HG02840 (cell line): ENCODE measurements around the gene WNT2B.

ENCODE experiments used
- ATAC-seq: cut with Tn5 transposase; IDR thresholded peaks from one replicate; pipeline ENCODE4 v1.9.1; 2021; ENCODE audit warnings: mild to moderate bottlenecking, moderate library complexity, moderate number of reproducible peaks; ENCODE audit not compliant: unreplicated experiment, low FRiP score

Gene WNT2B

GRCh38 chr1:112563341-112563740, 54.6 kb downstream of the WNT2B start:
- no peak for ATAC-seq

DNA sequence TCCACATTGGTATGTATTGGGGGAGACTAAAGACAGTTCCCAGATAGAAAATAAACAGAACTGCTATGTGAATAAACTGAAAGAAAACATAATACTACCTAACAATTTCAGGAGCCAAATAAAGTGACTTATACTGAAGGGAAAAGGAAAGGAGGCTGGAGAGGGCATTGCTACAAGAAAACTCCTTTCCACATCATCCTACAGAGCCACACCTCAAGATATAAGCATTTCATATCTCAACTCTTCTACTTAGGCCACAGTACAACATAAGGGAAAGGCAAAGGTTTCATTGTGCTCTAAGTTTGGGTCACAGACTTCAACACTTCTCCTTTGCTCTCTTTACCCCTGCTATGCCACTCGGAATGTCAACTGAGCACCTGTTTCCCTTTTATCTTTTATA, 55.3 kb downstream of the WNT2B start:
- ATAC-seq, result no peak

- no peak for ATAC-seq
Measured at GRCh38 chr1:112565800-112566199, 57.0 kb downstream of the WNT2B start.

- ATAC-seq, result no peak
Measured at GRCh38 chr1:112575154-112575804, 66.5 kb downstream of the WNT2B start.

DNA sequence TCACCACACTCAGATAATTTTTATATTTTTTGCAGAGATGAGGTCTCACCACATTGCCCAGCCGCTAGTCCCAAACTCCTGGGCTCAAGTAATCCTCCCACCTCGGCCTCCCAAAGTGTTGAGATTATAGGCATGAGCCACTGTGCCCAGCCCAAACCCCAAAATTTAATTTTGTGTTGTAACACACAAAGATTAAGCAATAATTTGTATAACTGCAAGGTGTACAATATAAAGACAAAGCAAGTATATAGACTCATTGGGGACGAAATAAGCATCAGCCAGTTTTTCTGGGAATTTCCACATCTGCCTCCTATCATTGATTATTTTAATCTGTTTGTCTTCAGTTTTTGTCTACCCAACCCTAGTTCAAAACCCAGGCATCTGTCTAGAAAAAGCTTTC, 67.5 kb downstream of the WNT2B start:
- no peak for ATAC-seq
